ENCODE data around the gene SMO. TPM values are rescaled to one million over a fixed set of nuclear protein-coding genes. Genes with fewer than 3 reads are reported as not detected.

SMO gene
- total RNA-seq: 10.8 and 29.2 TPM in 2 replicates

GRCh38 chr7:129188372-129188891 lies at the start of gene SMO:
TSS of gene SMO (plus strand) at chr7:129188633. CDS start at chr7:129189152, 519 bp downstream.

GRCh38 chr7:129144095-129144833 lies 44.2 kb upstream of the SMO start, which contains the start of gene TSPAN33:
TSS of gene TSPAN33 (plus strand) at chr7:129144707. CDS start at chr7:129144981, 274 bp downstream.

GRCh38 chr7:129224251-129225205 lies 36.1 kb downstream of the SMO start, which contains the start of gene AHCYL2:
TSS of gene AHCYL2 (plus strand) at chr7:129225030.

Other genes with a start within 250 kb of the SMO start
- gene TNPO3, start 133.5 kb upstream of the SMO start, total RNA-seq: 76.5 and 90.9 TPM in 2 replicates
- gene TSPAN33, start 43.9 kb upstream of the SMO start, total RNA-seq: 0.11 and 0.25 TPM in 2 replicates
- gene AHCYL2, start 36.4 kb downstream of the SMO start, total RNA-seq: 7.3 and 11.7 TPM in 2 replicates
- gene STRIP2, start 245.8 kb downstream of the SMO start, total RNA-seq: 8.7 and 14.8 TPM in 2 replicates

Data from uterine smooth muscle cell (primary cell).